ENCODE data around the gene INSYN1. TPM values are rescaled to one million over a fixed set of nuclear protein-coding genes. Genes with fewer than 3 reads are reported as not detected.

The INSYN1 gene
- polyA plus RNA-seq, 1 donor from 2014 or later: 21.3 TPM

DNA sequence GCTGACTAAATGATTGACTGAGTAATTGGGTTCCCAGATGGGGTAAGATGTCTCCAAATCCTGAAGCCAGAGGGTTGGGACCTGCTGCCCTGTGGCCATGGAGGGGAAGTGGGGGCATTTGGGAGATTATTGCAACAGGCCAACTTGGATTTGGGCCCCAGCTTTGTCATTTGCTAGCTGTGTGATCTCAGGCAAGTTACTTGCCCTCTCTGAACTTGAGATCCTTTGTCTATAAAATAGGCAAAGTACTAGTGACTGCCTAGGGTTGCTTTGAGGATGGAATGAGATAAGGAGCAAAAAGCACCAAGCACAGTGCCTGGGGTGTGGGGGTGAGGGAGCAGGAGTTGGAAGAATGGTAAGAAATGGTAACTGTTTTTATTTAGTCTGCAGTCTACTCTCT lies 4.4 kb upstream of the INSYN1 start:
- Histone ChIP-seq H3K79me2 (replicated peaks; ENCODE audit: insufficient read depth, low read length) (no peaks in the 10 kb centered on the region), H3K9me2 (ENCODE audit: insufficient read depth, low read length) (no peaks in the 10 kb centered on the region), H3K9ac (ENCODE audit: low read length) (no peak overlapping the region), H4K20me1 (ENCODE audit: insufficient read depth) (no peaks in the 10 kb centered on the region), H2AFZ (ENCODE audit: low read depth, low read length) (no peak overlapping the region), H3K4me2 (ENCODE audit: low read length) (no peak overlapping the region), H3K27me3 (ENCODE audit: insufficient read depth, low read depth, low read length) (peaks cover 8% of the 10 kb centered on the region), H3K36me3 (ENCODE audit: insufficient read depth, low read length) (no peaks in the 10 kb centered on the region), H3K4me3 (ENCODE audit: low read length) (no peak overlapping the region), H3F3A (ENCODE audit: insufficient read depth, low read length, poor library complexity, severe bottlenecking) (no peaks in the 10 kb centered on the region), H3K9me3 (ENCODE audit: low read length) (no peaks in the 10 kb centered on the region), H3K27ac (ENCODE audit: low read length) (no peak overlapping the region)
- TF ChIP-seq TAF1 (IDR thresholded peaks at IDR 0.05; ENCODE audit: low read depth) (no peak), MXI1 (conservative IDR thresholded peaks at IDR 0.05; ENCODE audit: poor library complexity, severe bottlenecking) (no peak), RAD21 (conservative IDR thresholded peaks at IDR 0.05) (no peak), POLR2AphosphoS5 (IDR thresholded peaks at IDR 0.05) (no peak), EP300 (conservative IDR thresholded peaks at IDR 0.05; ENCODE audit: poor library complexity, severe bottlenecking) (no peak)

GRCh38 chr15:73756947-73757513 lies 3.9 kb upstream of the INSYN1 start:
- TF ChIP-seq, protein P1, sequence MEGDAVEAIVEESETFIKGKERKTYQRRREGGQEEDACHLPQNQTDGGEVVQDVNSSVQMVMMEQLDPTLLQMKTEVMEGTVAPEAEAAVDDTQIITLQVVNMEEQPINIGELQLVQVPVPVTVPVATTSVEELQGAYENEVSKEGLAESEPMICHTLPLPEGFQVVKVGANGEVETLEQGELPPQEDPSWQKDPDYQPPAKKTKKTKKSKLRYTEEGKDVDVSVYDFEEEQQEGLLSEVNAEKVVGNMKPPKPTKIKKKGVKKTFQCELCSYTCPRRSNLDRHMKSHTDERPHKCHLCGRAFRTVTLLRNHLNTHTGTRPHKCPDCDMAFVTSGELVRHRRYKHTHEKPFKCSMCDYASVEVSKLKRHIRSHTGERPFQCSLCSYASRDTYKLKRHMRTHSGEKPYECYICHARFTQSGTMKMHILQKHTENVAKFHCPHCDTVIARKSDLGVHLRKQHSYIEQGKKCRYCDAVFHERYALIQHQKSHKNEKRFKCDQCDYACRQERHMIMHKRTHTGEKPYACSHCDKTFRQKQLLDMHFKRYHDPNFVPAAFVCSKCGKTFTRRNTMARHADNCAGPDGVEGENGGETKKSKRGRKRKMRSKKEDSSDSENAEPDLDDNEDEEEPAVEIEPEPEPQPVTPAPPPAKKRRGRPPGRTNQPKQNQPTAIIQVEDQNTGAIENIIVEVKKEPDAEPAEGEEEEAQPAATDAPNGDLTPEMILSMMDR (IDR thresholded peaks at IDR 0.05; ENCODE audit: poor library complexity, severe bottlenecking): peak; percentile 13
- no peak for TF ChIP-seq EP300 (conservative IDR thresholded peaks at IDR 0.05; ENCODE audit: poor library complexity, severe bottlenecking)

GRCh38 chr15:73756390-73756789 lies 3.2 kb upstream of the INSYN1 start:
- peaks cover 15% of the 10 kb centered on the region for H3K27me3 ChIP-seq (ENCODE audit: insufficient read depth, low read depth, low read length)
- H3K4me2 ChIP-seq (ENCODE audit: low read length): no peak overlapping the region
- TF ChIP-seq, protein P1 (IDR thresholded peaks at IDR 0.05; ENCODE audit: poor library complexity, severe bottlenecking): no peak
- TF ChIP-seq REST (IDR thresholded peaks at IDR 0.05; ENCODE audit: borderline replicate concordance) (no peak), EP300 (conservative IDR thresholded peaks at IDR 0.05; ENCODE audit: poor library complexity, severe bottlenecking) (no peak), EZH2 (IDR thresholded peaks at IDR 0.05; ENCODE audit: borderline replicate concordance, insufficient read depth, low read length, poor library complexity, severe bottlenecking) (no peak), MXI1 (conservative IDR thresholded peaks at IDR 0.05; ENCODE audit: poor library complexity, severe bottlenecking) (no peak), SMC3 (conservative IDR thresholded peaks at IDR 0.05; ENCODE audit: poor library complexity) (no peak), POLR2AphosphoS5 (IDR thresholded peaks at IDR 0.05) (no peak), TAF1 (IDR thresholded peaks at IDR 0.05; ENCODE audit: low read depth) (no peak), RAD21 (conservative IDR thresholded peaks at IDR 0.05) (no peak)
- H3K4me3 ChIP-seq (ENCODE audit: low read length): no peak overlapping the region
- H3K9me3 ChIP-seq (ENCODE audit: low read length): no peaks in the 10 kb centered on the region
- H3K27ac ChIP-seq (ENCODE audit: low read length): no peak overlapping the region
- no peaks in the 10 kb centered on the region for H3K79me2 ChIP-seq (replicated peaks; ENCODE audit: insufficient read depth, low read length)
- no peaks in the 10 kb centered on the region for H3K36me3 ChIP-seq (ENCODE audit: insufficient read depth, low read length)
- no peaks in the 10 kb centered on the region for H3F3A ChIP-seq (ENCODE audit: insufficient read depth, low read length, poor library complexity, severe bottlenecking)
- no peak overlapping the region for H2AFZ ChIP-seq (ENCODE audit: low read depth, low read length)
- H4K20me1 ChIP-seq (ENCODE audit: insufficient read depth): no peaks in the 10 kb centered on the region
- H3K9ac ChIP-seq (ENCODE audit: low read length): no peak overlapping the region
- H3K9me2 ChIP-seq (ENCODE audit: insufficient read depth, low read length): no peaks in the 10 kb centered on the region

More at GRCh38 chr15:73756947-73757513, 3.9 kb upstream of the INSYN1 start:
- H3F3A ChIP-seq (ENCODE audit: insufficient read depth, low read length, poor library complexity, severe bottlenecking): no peaks in the 10 kb centered on the region
- H3K4me3 ChIP-seq (ENCODE audit: low read length): no peak overlapping the region
- no peak overlapping the region for H3K4me2 ChIP-seq (ENCODE audit: low read length)
- no peaks in the 10 kb centered on the region for H3K9me2 ChIP-seq (ENCODE audit: insufficient read depth, low read length)
- no peak overlapping the region for H3K27ac ChIP-seq (ENCODE audit: low read length)
- H3K27me3 ChIP-seq (ENCODE audit: insufficient read depth, low read depth, low read length): peaks cover 13% of the 10 kb centered on the region
- no peaks in the 10 kb centered on the region for H3K9me3 ChIP-seq (ENCODE audit: low read length)
- H3K36me3 ChIP-seq (ENCODE audit: insufficient read depth, low read length): no peaks in the 10 kb centered on the region
- H3K9ac ChIP-seq (ENCODE audit: low read length): no peak overlapping the region
- H3K79me2 ChIP-seq (replicated peaks; ENCODE audit: insufficient read depth, low read length): no peaks in the 10 kb centered on the region
- no peaks in the 10 kb centered on the region for H4K20me1 ChIP-seq (ENCODE audit: insufficient read depth)
- no peak overlapping the region for H2AFZ ChIP-seq (ENCODE audit: low read depth, low read length)

Measured in neural cell (in vitro differentiated cells).